Measurements from ENCODE around the gene MACO1. TPM values are rescaled to one million over a fixed set of nuclear protein-coding genes. Genes with fewer than 3 reads are reported as not detected.

The MACO1 gene
- total RNA-seq, 6 experiments from 2014 or later = 13.7 to 15.1 (median 14.4) TPM

- 0 out of 2 replicates have a peak, but pooled peaks cover 5% of the 10 kb centered on the region for H3K36me3 Mint-ChIP-seq (ENCODE audit: low read depth)
- H3K27ac Mint-ChIP-seq = no peak overlapping the region
- peaks cover 11% of the 10 kb centered on the region for H3K27me3 Mint-ChIP-seq (ENCODE audit: insufficient read depth)
- H3K4me1 Mint-ChIP-seq (ENCODE audit: low read depth) = peaks cover 19% of the 10 kb centered on the region
- no peaks in the 10 kb centered on the region for H3K9me3 Mint-ChIP-seq
- peak; percentile 10 for DNase-seq
- TF ChIP-seq, protein P1, sequence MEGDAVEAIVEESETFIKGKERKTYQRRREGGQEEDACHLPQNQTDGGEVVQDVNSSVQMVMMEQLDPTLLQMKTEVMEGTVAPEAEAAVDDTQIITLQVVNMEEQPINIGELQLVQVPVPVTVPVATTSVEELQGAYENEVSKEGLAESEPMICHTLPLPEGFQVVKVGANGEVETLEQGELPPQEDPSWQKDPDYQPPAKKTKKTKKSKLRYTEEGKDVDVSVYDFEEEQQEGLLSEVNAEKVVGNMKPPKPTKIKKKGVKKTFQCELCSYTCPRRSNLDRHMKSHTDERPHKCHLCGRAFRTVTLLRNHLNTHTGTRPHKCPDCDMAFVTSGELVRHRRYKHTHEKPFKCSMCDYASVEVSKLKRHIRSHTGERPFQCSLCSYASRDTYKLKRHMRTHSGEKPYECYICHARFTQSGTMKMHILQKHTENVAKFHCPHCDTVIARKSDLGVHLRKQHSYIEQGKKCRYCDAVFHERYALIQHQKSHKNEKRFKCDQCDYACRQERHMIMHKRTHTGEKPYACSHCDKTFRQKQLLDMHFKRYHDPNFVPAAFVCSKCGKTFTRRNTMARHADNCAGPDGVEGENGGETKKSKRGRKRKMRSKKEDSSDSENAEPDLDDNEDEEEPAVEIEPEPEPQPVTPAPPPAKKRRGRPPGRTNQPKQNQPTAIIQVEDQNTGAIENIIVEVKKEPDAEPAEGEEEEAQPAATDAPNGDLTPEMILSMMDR (IDR thresholded peaks at IDR 0.05) = no peak
- H3K4me3 Mint-ChIP-seq = no peak overlapping the region
Observed at GRCh38 chr1:25425098-25426085, 5.3 kb upstream of the MACO1 start.

- no peak overlapping the region for H3K27ac Mint-ChIP-seq
- no peak for DNase-seq
- no peak overlapping the region for H3K4me3 Mint-ChIP-seq
- peaks cover 5% of the 10 kb centered on the region; the same call in 1 of the 2 replicates for H3K36me3 Mint-ChIP-seq (ENCODE audit: low read depth)
- TF ChIP-seq, protein P1 (IDR thresholded peaks at IDR 0.05) = no peak
- H3K4me1 Mint-ChIP-seq (ENCODE audit: low read depth) = peaks cover 29% of the 10 kb centered on the region
- no peaks in the 10 kb centered on the region for H3K9me3 Mint-ChIP-seq
- peaks cover 6% of the 10 kb centered on the region for H3K27me3 Mint-ChIP-seq (ENCODE audit: insufficient read depth)
Observed at GRCh38 chr1:25427696-25428095, 3.0 kb upstream of the MACO1 start.

DNA sequence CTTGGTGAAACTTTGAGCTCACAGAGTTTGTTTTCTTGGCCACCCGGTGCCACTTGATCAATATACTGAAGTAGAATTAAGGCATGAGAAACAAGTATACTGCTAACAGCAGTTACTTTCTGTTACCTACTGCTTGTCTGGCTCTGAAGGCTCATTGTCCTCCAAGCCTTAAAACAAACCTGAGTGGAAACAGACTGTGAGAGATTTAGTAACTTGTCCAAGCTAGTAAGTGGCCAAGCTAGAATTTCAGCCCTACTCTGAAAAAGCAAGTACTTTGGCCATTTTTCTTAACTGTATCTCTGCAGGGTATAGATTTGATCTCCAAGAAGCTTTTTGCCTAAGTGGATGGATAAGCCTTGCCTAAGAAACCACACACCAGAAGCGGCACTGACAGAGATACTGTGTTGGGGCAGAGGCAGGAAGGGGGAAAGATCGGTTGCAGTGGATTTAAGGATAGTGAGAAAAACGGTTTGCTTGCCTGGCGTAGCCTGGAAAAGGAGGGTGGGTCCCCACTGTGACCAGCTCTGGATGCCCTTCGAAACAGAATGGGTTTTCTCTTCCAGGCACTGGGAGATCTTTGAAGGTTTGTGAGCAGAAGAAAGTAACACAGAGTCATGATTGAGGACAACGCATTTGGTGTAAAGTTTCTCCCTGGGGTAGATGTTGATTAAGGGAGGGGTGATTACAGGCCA, 2.1 kb upstream of the MACO1 start:
- TF ChIP-seq, protein P1 (IDR thresholded peaks at IDR 0.05) = no peak
- Mint-ChIP-seq H3K4me1 (ENCODE audit: low read depth) (peaks cover 38% of the 10 kb centered on the region), H3K9me3 (no peaks in the 10 kb centered on the region), H3K4me3 (peak overlapping the region; percentile 76), H3K36me3 (ENCODE audit: low read depth) (peaks cover 5% of the 10 kb centered on the region; the same call in 1 of the 2 replicates), H3K27ac (peak overlapping the region; percentile 65; the same call in 1 of the 2 replicates), H3K27me3 (ENCODE audit: insufficient read depth) (peaks cover 6% of the 10 kb centered on the region)
- DNase-seq = no peak

- Mint-ChIP-seq H3K27me3 (ENCODE audit: insufficient read depth) (no peaks in the 10 kb centered on the region), H3K9me3 (no peaks in the 10 kb centered on the region), H3K36me3 (ENCODE audit: low read depth) (peaks cover 5% of the 10 kb centered on the region; the same call in 1 of the 2 replicates), H3K27ac (peak overlapping the region; percentile 78), H3K4me1 (ENCODE audit: low read depth) (peaks cover 64% of the 10 kb centered on the region), H3K4me3 (peak overlapping the region; percentile 95)
- no peak for DNase-seq
- TF ChIP-seq, protein P1 (IDR thresholded peaks at IDR 0.05) = 0 out of 2 replicates have a peak, but pooled peaks have one; percentile 5
Observed at GRCh38 chr1:25430967-25431881, 527 bp downstream of the MACO1 start.
